Measurements from ENCODE around the gene PPIE. TPM values are rescaled to one million over a fixed set of nuclear protein-coding genes. Genes with fewer than 3 reads are reported as not detected.
"Not testable (repeated sequence)": the region's sequence is repeated elsewhere in the genome, so short reads cannot be mapped to it uniquely, and the experiment has no call there.

The PPIE gene
- total RNA-seq, 4 donors from 2014 or later: 38.5 to 45.1 (median 42.0) TPM

- Histone ChIP-seq H3K4me3 (no peak overlapping the region), H3K36me3 (peaks cover 0 to 87% of the 10 kb centered on the region in 2 donors), H3K27me3 (no peaks in the 10 kb centered on the region), H3K27ac (no peak overlapping the region), H3K4me1 (peaks cover 0 to 18% (median 0%) of the 10 kb centered on the region in 3 donors), H3K9me3 (no peaks in the 10 kb centered on the region)
- ATAC-seq: no peak
- no peak for TF ChIP-seq EP300 (IDR thresholded peaks at IDR 0.05)
- TF ChIP-seq POLR2A (IDR thresholded peaks at IDR 0.05): no peak
- no peak for TF ChIP-seq POLR2AphosphoS5 (IDR thresholded peaks at IDR 0.05)
- no peak for TF ChIP-seq CTCF (IDR thresholded peaks at IDR 0.05)
Observed at GRCh38 chr1:39759436-39759726, 20.7 kb downstream of the PPIE start.

GRCh38 chr1:39760074-39761008 is 21.7 kb downstream of the PPIE start:
- H3K27me3 ChIP-seq: no peaks in the 10 kb centered on the region
- peaks cover 0 to 78% of the 10 kb centered on the region in 2 donors for H3K36me3 ChIP-seq
- 100% methylated on average over 2 of the region's 16 CpGs; no CpG with 5 or more reads in 1 of the 2 donors for WGBS, 2 donors (ENCODE audit: low coverage in 1 of 2)
- ATAC-seq: no peak
- H3K4me3 ChIP-seq: no peak overlapping the region
- no peaks in the 10 kb centered on the region for H3K9me3 ChIP-seq
- H3K27ac ChIP-seq: no peak overlapping the region
- H3K4me1 ChIP-seq: peaks cover 0 to 9% (median 0%) of the 10 kb centered on the region in 3 donors
- TF ChIP-seq CTCF (IDR thresholded peaks at IDR 0.05): no peak
- TF ChIP-seq EP300 (IDR thresholded peaks at IDR 0.05): no peak
- no peak for TF ChIP-seq POLR2AphosphoS5 (IDR thresholded peaks at IDR 0.05)
- no peak for TF ChIP-seq POLR2A (IDR thresholded peaks at IDR 0.05)

GRCh38 chr1:39761016-39761415 is 22.3 kb downstream of the PPIE start:
- H3K9me3 ChIP-seq: no peaks in the 10 kb centered on the region
- H3K4me3 ChIP-seq: no peak overlapping the region
- 80 to 89% methylated on average over 3 of the region's 9 CpGs for WGBS, 2 donors (ENCODE audit: low coverage in 1 of 2)
- ATAC-seq: no peak
- TF ChIP-seq EP300 (IDR thresholded peaks at IDR 0.05) (no peak), POLR2AphosphoS5 (IDR thresholded peaks at IDR 0.05) (no peak)
- H3K4me1 ChIP-seq: peaks cover 0 to 2% (median 0%) of the 10 kb centered on the region in 3 donors
- no peak overlapping the region for H3K27ac ChIP-seq
- H3K36me3 ChIP-seq: peaks cover 0 to 71% of the 10 kb centered on the region in 2 donors
- H3K27me3 ChIP-seq: no peaks in the 10 kb centered on the region

- no peak for ATAC-seq
- H3K27me3 ChIP-seq: no peaks in the 10 kb centered on the region
- no peaks in the 10 kb centered on the region for H3K9me3 ChIP-seq
- no peak overlapping the region for H3K27ac ChIP-seq
- H3K4me1 ChIP-seq: no peaks in the 10 kb centered on the region
- TF ChIP-seq CTCF (IDR thresholded peaks at IDR 0.05) (no peak), POLR2A (IDR thresholded peaks at IDR 0.05) (no peak), EP300 (IDR thresholded peaks at IDR 0.05) (no peak), POLR2AphosphoS5 (IDR thresholded peaks at IDR 0.05) (no peak)
- H3K36me3 ChIP-seq: peaks cover 0 to 64% of the 10 kb centered on the region in 2 donors
- 85% methylated on average over 10 of the region's 16 CpGs; no CpG with 5 or more reads in 1 of the 2 donors for WGBS, 2 donors (ENCODE audit: low coverage in 1 of 2)
- no peak overlapping the region for H3K4me3 ChIP-seq
Observed at GRCh38 chr1:39761557-39762260, 23.0 kb downstream of the PPIE start.

- Histone ChIP-seq H3K36me3 (peaks cover 0 to 53% of the 10 kb centered on the region in 2 donors), H3K9me3 (no peaks in the 10 kb centered on the region), H3K4me1 (no peaks in the 10 kb centered on the region), H3K27me3 (no peaks in the 10 kb centered on the region), H3K4me3 (no peak overlapping the region), H3K27ac (no peak overlapping the region)
- WGBS, 2 donors (ENCODE audit: low coverage in 1 of 2): 79 to 91% methylated on average over 9 of the region's 30 CpGs
- ATAC-seq: no peak
- TF ChIP-seq POLR2A (IDR thresholded peaks at IDR 0.05) (no peak), POLR2AphosphoS5 (IDR thresholded peaks at IDR 0.05) (no peak), CTCF (IDR thresholded peaks at IDR 0.05) (no peak), EP300 (IDR thresholded peaks at IDR 0.05) (no peak)
Observed at GRCh38 chr1:39762550-39763540, 24.2 kb downstream of the PPIE start.

GRCh38 chr1:39763619-39764374 is 25.1 kb downstream of the PPIE start:
- not testable (repeated sequence) for H3K4me1 ChIP-seq, ATAC-seq, H3K9me3 ChIP-seq, H3K4me3 ChIP-seq, H3K27ac ChIP-seq, H3K27me3 ChIP-seq
- peaks cover 0 to 43% of the 10 kb centered on the region in 2 donors for H3K36me3 ChIP-seq
- 88% methylated on average over 5 of the region's 18 CpGs; no CpG with 5 or more reads in 1 of the 2 donors for WGBS, 2 donors (ENCODE audit: low coverage in 1 of 2)

GRCh38 chr1:39764512-39764911 is 25.8 kb downstream of the PPIE start:
- H3K9me3 ChIP-seq, H3K27ac ChIP-seq, H3K4me3 ChIP-seq, H3K27me3 ChIP-seq, H3K4me1 ChIP-seq, ATAC-seq: not testable (repeated sequence)
- peaks cover 0 to 36% of the 10 kb centered on the region in 2 donors for H3K36me3 ChIP-seq
- no CpG with 5 or more reads among the region's 19 CpGs for WGBS, 2 donors (ENCODE audit: low coverage in 1 of 2)

Measured in gastroesophageal sphincter (tissue), 4 donors.